GM03348 (cell line): ENCODE data around the gene RAB26.

Experiments
- DNase-seq: peaks from one replicate; pipeline ENCODE4 v3.0.0; 2012; ENCODE audit warnings: low spot score

The RAB26 gene

GRCh38 chr16:2178321-2179106, 30.1 kb downstream of the RAB26 start:
- DNase-seq = peak; percentile 47

GRCh38 chr16:2179107-2179501, 30.7 kb downstream of the RAB26 start:
- DNase-seq = no peak

- no peak for DNase-seq
These were observed 31.2 kb downstream of the RAB26 start for GRCh38 chr16:2179576-2179975.

- DNase-seq = no peak
These were observed 32.0 kb downstream of the RAB26 start for GRCh38 chr16:2180461-2180860.

GRCh38 chr16:2180962-2181923, 32.8 kb downstream of the RAB26 start:
- DNase-seq = no peak

DNA sequence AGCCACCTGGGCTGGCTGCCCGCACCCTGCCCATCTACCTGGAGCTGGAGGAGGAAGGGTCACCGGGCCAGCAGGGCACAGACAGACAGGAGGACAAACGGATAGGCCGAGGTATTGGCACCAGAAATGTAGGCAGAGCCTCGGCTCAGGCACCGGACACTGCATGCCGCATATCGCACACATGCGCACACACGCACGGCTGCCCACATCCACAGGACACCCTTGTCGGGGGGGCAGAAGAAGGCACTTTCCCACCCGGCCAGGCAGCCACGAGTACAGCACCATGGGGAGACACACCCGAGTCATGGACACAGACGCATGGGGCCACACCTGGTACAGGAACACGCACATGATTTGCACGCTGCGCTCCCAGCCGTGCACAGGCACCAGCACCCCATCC, 33.5 kb downstream of the RAB26 start:
- no peak for DNase-seq

DNA sequence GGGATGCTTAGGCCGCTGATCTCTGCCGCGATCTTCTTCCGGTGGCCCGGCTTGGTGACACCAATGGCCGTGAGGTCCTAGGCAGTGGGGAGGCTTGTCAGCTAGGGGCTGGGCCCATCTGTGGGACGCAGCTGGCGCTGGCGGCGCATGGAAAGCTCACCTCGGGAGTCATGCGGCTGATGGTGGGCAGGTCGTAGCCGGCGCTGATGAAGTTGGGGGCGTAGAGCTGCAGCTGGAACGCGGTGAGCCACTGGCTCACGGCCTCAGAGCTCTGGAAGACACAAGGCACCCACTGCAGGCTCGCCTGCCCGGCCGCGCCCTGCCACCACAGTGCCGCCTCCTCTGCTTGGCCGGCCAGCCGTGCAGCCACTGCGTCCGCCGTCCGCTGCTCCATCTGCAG, 35.2 kb downstream of the RAB26 start:
- no peak for DNase-seq

DNA sequence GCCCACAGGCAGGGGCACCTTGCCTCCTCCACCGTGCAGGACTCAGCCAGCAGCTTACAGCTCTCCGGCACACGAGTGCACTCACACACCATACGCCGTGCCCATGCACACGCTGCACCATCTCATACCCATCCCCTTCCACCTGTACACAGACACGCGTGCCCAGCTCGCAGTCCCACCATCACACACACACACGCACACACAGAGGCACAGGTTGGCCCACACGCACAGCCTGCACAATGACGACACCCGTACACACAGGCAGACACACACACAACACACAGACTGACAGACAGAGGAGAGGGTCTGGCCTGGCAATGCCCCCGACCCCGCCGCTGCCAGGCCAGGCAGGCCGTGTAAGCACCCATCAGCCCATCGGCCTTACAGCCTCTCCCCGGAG, 35.9 kb downstream of the RAB26 start:
- DNase-seq = no peak

GRCh38 chr16:2184962-2185361, 36.5 kb downstream of the RAB26 start:
- no peak for DNase-seq

GRCh38 chr16:2186064-2186463, 37.6 kb downstream of the RAB26 start:
- no peak for DNase-seq

DNA sequence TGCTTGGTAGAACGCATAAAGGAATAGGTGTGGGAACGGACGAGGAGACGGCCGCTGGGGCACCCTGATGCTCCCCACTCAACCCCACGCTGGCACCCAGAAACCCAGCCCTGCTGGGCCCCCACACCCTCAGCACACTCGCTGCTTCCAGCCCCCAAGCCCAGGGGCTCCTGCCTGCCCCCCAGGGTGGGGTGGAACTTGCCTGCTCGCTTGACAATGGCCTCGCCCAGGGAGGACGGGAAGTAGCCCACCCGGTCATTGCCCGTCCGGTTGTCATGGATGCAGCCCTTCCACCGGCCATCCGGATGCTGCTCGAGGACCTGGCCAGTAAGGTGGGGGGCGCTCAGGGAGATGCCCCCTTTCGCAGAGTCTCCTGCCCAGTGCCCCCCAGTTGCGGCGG, 38.1 kb downstream of the RAB26 start:
- DNase-seq = no peak

- no peak for DNase-seq
These were observed 38.8 kb downstream of the RAB26 start for GRCh38 chr16:2187212-2187611.

DNA sequence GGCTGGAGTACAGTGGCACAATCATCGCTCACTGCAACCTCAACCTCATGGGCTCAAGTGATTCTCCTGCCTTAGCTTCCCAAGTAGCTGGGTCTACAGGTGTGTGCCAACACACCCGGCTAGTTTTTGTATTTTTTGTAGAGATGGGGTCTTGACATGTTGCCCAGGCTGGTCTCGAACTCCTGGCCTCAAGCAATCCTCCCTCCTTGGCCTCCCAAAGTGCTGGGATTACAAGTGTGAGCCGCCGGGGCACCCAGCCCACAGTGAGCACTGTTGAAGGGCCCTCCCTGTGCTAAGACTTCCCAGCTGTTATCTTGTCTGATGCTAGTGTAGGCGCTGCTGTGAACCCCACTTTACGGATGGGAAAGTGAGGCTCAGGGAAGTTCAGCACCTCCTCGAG, 40.0 kb downstream of the RAB26 start:
- no peak for DNase-seq

DNA sequence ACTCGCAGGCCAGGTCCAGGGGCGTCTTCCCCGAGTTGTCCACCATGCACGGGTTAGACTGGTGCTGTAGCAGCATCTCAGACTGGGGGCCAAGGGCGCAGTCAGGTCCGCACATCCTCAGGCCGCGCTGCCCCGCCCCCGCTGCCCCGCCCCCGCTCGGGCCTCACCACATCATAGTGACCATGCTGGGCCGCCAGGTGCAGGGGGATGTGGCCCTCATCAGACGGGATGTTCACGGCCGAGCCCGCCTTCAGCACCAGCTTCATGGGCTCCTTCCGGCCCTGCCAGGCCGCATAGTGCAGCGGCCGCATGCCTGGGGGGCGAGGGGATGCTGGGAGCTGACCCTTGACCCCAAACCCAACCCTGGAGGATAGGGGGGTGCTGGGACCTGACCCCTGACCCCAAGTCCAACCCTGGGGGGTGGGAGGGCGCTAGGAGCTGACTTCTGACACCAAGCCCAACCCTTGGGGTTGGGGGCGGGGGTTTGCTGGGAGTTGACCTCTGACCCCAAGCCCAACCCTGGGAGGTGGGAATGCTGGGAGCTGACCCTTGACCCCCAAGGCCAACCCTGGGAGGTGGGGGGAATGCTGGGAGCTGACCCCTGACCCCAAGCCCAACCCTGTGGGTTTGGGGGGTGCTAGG, 40.9 kb downstream of the RAB26 start:
- no peak for DNase-seq

DNA sequence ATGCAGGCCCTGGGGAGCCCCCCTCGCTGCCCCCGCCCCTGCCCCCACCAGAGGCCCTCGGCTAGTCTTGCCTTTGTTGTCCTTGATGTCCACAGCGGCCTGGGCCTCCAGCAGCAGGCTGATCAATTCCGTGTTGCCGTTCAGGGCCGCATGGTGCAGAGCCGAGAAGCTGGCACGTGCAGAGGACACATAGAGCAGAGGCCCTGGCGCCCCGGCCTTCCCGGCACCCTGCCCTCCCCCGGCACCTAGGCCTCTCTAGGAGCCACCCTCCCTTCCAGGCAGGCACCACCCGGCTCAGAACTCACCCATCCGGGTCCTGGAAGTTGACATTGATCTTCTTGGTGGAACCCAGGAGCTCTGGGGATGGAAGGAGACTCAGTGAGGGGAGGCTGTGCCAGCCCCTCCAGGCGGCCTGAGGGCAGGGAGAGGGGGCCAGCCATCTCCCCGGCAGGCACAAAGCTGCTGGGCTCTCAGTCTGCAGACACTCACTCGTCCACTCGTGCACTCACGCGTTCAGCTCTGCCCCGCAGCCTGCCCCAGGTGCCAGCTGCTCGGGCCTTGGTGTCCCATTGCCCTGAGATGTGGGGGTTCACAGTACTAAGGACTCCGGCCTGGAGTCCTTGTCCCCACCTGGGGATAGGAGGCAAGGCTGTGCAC, 41.7 kb downstream of the RAB26 start:
- DNase-seq = no peak

DNA sequence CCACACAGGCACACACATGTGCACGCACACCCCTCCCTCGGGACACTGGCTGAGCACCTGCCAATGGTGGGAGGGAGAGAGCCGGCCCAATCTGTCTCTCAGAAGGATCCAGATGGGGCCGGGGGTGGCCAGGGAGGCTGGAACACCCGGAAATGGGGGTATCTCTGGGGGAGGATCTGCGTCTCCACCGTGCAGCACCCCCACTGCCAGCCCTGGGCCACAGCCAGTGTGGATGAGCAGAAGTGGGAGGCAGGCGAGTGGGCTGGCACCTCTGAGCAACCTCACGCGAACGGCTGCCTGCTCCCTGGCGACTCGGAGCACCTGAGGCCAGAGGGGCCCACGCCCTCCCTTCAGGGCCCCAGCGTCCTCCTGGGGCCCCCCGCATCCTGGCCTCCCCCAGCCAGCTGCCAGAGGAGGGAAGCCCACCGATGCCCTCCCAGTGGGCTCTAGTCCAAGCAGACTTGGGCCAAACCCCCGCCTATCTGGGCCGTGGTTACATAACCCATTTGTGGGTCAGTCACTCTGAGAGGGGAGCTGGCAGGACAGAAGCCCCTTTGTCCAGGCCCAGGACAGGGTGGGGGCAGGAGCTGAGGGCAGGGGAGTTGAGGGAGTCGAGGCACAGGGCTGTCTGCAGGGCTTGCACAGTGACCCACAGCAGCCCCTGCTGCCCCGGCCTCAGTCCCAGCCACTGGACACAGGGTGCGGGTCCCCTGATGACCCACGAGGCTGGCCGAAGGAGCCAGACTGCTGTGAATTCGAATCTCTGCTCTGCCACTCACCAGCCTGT, 42.4 kb downstream of the RAB26 start:
- no peak for DNase-seq

DNA sequence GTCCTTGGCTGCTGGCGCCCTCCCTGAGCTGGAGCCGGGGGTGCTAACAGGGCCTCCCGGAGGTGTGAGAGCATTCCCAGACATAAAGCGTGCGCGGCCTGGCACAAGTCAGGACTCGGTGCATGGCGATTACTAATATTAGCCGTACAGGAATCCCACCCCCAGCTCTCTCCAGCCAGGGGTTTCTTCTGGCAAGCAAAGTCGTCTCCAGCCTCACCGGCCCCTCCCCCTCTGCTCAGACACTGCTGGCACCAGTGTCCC, 43.0 kb downstream of the RAB26 start:
- no peak for DNase-seq

GRCh38 chr16:2194166-2194834, 45.9 kb downstream of the RAB26 start:
- DNase-seq = no peak

- DNase-seq = peak; percentile 37
These were observed 46.5 kb downstream of the RAB26 start for GRCh38 chr16:2194852-2195321.

GRCh38 chr16:2195322-2196161, 47.1 kb downstream of the RAB26 start:
- no peak for DNase-seq
